Tibial artery (tissue), 4 donors: ENCODE measurements around the gene A1BG.
"Not testable (repeated sequence)": the region's sequence is repeated elsewhere in the genome, so short reads cannot be mapped to it uniquely, and the experiment has no call there.

ENCODE experiments used
- DNase-seq, 2 donors: peaks; one replicate each; pipeline ENCODE4 v3.0.0-alpha.2; 2019
- H3K27ac ChIP-seq, 2 donors: fragments of 200-600 bp; sonication (generic) in 1 of 2; 1 replicate in 1 of 2; 2 replicates in 1 of 2; pipeline ENCODE4 v1.5.1; 2018 to 2019; ENCODE audit warnings: mild to moderate bottlenecking in 1 of 2
- H3K27me3 ChIP-seq, 2 donors: fragments of 200-600 bp; sonication (generic) in 1 of 2; one replicate each; pipeline versions ENCODE4 v1.5.1 to v1.6.0; 2016 to 2019
- H3K36me3 ChIP-seq, 3 donors: fragments of 200-600 bp; sonication (generic) in 2 of 3; one replicate each; pipeline ENCODE4 v1.5.1; 2016 to 2019; ENCODE audit warnings: mild to moderate bottlenecking in 2 of 3
- H3K4me1 ChIP-seq, 4 donors: fragments of 200-600 bp; sonication (generic) in 2 of 4; 1 replicate in 3 of 4; 2 replicates in 1 of 4; pipeline ENCODE4 v1.5.1; 2016 to 2019
- H3K4me3 ChIP-seq, 2 donors: fragments of 200-600 bp; sonication (generic) in 1 of 2; 1 replicate in 1 of 2; 2 replicates in 1 of 2; pipeline ENCODE4 v1.5.1; 2018 to 2019; ENCODE audit warnings: mild to moderate bottlenecking in 2 of 2
- H3K9me3 ChIP-seq, 3 donors: fragments of 200-600 bp; sonication (generic) in 1 of 3; one replicate each; pipeline ENCODE4 v1.5.1; 2016 to 2019
- intact Hi-C: fragments of 100-400 bp; cut with DNase I; formaldehyde crosslinking; loops from one replicate; pipeline ENCODE4 v1.15.0; 2023; ENCODE audit warnings: low total_unique reads
- TF ChIP-seq, protein P1 (sequence below), 2 experiments: fragments of 200-600 bp in 1 of 2; fragments of 450-650 bp in 1 of 2; IDR thresholded peaks; one replicate each; pipeline ENCODE4 v1.5.1; 2017 to 2019; ENCODE audit warnings: antibody characterized with exemption in 2 of 2, mild to moderate bottlenecking in 1 of 2, moderate library complexity in 1 of 2

A1BG gene

GRCh38 chr19:58318297-58318696, 35.0 kb downstream of the A1BG start:
- intact Hi-C loops, result no loop called here
- no peak overlapping the region for H3K27ac ChIP-seq

DNA sequence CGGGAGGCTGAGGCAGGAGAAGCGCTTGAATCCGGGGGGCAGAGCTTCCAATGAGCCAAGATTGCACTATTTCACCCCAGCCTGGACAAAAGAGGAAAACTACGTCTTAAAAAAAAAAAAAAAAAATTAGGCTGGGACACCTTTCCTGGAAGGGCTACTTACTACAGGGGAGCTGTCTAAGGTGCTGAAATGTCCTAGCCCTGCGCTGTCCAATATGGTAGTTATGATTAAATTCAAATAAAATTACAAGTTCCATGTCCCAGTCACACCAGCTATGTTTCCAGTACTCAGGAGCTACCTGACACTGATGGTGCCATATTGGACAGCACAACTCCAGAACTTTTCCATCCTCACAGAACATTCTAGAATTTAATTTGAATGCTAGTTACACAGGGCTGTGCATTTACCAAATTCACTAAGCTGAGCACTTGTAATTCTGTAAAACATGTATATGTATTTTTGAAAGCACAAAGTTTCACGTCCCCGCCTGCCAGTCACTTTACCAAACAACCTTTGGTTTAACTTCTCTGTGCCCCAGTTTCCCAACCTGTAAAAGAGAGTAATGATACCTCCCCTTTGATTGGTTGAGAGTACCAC, 35.7 kb downstream of the A1BG start:
- no peak for DNase-seq
- no peak overlapping the region for H3K27ac ChIP-seq

More at GRCh38 chr19:58318297-58318696, 35.0 kb downstream of the A1BG start:
- TF ChIP-seq, protein P1, sequence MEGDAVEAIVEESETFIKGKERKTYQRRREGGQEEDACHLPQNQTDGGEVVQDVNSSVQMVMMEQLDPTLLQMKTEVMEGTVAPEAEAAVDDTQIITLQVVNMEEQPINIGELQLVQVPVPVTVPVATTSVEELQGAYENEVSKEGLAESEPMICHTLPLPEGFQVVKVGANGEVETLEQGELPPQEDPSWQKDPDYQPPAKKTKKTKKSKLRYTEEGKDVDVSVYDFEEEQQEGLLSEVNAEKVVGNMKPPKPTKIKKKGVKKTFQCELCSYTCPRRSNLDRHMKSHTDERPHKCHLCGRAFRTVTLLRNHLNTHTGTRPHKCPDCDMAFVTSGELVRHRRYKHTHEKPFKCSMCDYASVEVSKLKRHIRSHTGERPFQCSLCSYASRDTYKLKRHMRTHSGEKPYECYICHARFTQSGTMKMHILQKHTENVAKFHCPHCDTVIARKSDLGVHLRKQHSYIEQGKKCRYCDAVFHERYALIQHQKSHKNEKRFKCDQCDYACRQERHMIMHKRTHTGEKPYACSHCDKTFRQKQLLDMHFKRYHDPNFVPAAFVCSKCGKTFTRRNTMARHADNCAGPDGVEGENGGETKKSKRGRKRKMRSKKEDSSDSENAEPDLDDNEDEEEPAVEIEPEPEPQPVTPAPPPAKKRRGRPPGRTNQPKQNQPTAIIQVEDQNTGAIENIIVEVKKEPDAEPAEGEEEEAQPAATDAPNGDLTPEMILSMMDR (IDR thresholded peaks at IDR 0.05), result no peak
- no peaks in the 10 kb centered on the region for H3K4me1 ChIP-seq
- no peak for DNase-seq
- no peaks in the 10 kb centered on the region for H3K9me3 ChIP-seq
- no peaks in the 10 kb centered on the region for H3K27me3 ChIP-seq
- no peak overlapping the region for H3K4me3 ChIP-seq
- H3K36me3 ChIP-seq, result peaks cover 19 to 61% (median 47%) of the 10 kb centered on the region in 3 donors

GRCh38 chr19:58315580-58315979, 37.7 kb downstream of the A1BG start:
- no peak overlapping the region for H3K27ac ChIP-seq
- H3K27me3 ChIP-seq, result no peaks in the 10 kb centered on the region
- DNase-seq, result no peak
- H3K36me3 ChIP-seq, result peaks cover 37 to 67% (median 61%) of the 10 kb centered on the region in 3 donors
- H3K4me3 ChIP-seq, result no peak overlapping the region
- TF ChIP-seq, protein P1 (IDR thresholded peaks at IDR 0.05), result no peak
- intact Hi-C loops, result no loop called here
- H3K4me1 ChIP-seq, result peaks cover 0 to 2% (median 0%) of the 10 kb centered on the region in 4 donors
- H3K9me3 ChIP-seq, result no peaks in the 10 kb centered on the region

More for the DNA sequence above, 35.7 kb downstream of the A1BG start:
- TF ChIP-seq, protein P1 (IDR thresholded peaks at IDR 0.05), result no peak
- H3K9me3 ChIP-seq, result no peaks in the 10 kb centered on the region
- no peak overlapping the region for H3K4me3 ChIP-seq
- intact Hi-C loops, result no loop called here
- peaks cover 26 to 63% (median 54%) of the 10 kb centered on the region in 3 donors for H3K36me3 ChIP-seq
- H3K4me1 ChIP-seq, result no peaks in the 10 kb centered on the region
- no peaks in the 10 kb centered on the region for H3K27me3 ChIP-seq

DNA sequence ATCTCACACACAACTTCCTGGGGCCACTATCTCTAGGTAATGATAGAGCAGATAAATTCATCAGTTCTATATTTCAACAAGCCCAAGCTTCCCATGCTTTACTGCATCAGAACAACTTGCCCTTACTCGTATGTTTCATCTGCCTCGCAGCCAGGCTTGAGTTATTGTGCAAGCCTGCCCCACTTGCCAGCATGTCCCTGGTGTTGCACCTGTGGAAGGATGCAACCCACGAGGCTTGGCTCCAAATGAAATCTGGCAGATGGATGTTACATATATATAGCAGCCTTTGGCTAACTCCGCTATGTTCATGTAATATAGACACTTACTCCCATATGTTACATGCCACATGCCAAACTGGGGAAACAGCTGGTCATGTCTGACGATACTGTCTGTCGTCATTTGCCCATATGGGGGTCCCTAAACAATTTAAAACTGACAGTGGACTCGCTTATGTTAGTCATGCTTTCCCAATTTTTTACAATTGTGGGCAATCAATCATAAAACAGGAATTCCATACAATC, 41.9 kb downstream of the A1BG start:
- no peak overlapping the region for H3K27ac ChIP-seq
- peaks cover 0 to 6% (median 4%) of the 10 kb centered on the region in 4 donors for H3K4me1 ChIP-seq
- peaks cover 53 to 85% (median 82%) of the 10 kb centered on the region in 3 donors for H3K36me3 ChIP-seq
- no peak for DNase-seq
- no peaks in the 10 kb centered on the region for H3K9me3 ChIP-seq
- no peak overlapping the region for H3K4me3 ChIP-seq
- H3K27me3 ChIP-seq, result no peaks in the 10 kb centered on the region
- TF ChIP-seq, protein P1 (IDR thresholded peaks at IDR 0.05), result no peak
- intact Hi-C loops, result no loop called here

DNA sequence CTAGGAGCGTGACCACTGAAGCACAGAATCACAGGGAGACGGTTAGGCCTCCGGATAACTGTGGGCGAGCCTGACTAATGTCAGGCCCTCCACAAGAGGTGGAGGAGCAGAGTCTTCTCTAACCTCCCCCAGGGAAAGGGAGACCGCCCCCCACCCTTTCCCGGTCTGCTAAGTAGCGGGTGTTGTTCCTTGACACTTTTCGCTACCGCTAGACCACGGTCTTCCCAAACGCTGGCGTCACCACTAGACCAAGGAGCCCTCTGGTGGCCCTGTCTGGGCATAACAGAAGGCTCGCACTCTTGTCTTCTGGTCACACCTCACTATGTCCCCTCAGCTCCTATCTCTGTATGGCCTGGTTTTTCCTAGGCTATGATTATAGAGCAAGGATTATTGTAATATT, 42.6 kb downstream of the A1BG start:
- H3K27ac ChIP-seq, DNase-seq, intact Hi-C loops, H3K27me3 ChIP-seq, H3K4me3 ChIP-seq, H3K9me3 ChIP-seq: not testable (repeated sequence)
- TF ChIP-seq, protein P1 (IDR thresholded peaks at IDR 0.05), result peak; percentile 38 to 48
- peaks cover 53 to 81% (median 80%) of the 10 kb centered on the region in 3 donors for H3K36me3 ChIP-seq
- H3K4me1 ChIP-seq, result peaks cover 0 to 12% (median 11%) of the 10 kb centered on the region in 4 donors
